Esophagus muscularis mucosa (tissue), 4 donors: ENCODE results near the gene ATP1A3.

Experiments used
- EP300 ChIP-seq: sonication (generic); formaldehyde crosslinking; IDR thresholded peaks from one replicate; pipeline ENCODE4 v1.6.1; 2017; ENCODE audit warnings: antibody characterized with exemption
- POLR2A ChIP-seq: fragments of 450-650 bp; IDR thresholded peaks from one replicate; pipeline ENCODE4 v1.6.1; 2017; ENCODE audit warnings: antibody characterized with exemption, moderate library complexity, mild to moderate bottlenecking, low read depth
- POLR2AphosphoS5 ChIP-seq, 2 donors: sonication (generic); formaldehyde crosslinking; IDR thresholded peaks; one replicate each; pipeline ENCODE4 v1.6.1; 2017; ENCODE audit warnings: antibody characterized with exemption in 2 of 2
- TF ChIP-seq, protein P1 (sequence below), 3 experiments: fragments of 200-600 bp in 2 of 3; fragments of 450-650 bp in 1 of 3; sonication (generic) in 2 of 3; IDR thresholded peaks; one replicate each; pipeline ENCODE4 v1.5.1; 2017 to 2019; ENCODE audit warnings: antibody characterized with exemption in 3 of 3, mild to moderate bottlenecking in 2 of 3, moderate library complexity in 1 of 3

DNA sequence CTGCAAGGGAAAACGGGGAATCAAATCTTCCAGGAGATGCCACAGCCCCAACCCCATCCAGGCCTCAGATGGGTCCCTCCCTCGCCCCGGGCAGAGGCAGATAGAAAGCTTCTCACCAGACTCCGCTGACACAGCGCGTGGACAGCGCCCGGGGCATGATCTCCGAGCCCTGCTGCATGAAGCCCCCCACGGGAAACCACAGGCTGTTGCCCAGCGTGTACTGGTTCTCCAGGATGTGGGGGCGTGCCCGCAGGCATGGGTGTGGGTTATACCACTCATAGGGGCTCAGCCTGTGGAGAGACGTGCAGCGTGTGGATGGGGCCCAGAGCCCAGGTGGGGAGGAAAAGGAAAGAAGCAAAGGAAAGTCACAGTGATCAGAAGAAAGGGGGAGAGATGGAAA, 27.2 kb upstream of the ATP1A3 start:
- TF ChIP-seq, protein P1, sequence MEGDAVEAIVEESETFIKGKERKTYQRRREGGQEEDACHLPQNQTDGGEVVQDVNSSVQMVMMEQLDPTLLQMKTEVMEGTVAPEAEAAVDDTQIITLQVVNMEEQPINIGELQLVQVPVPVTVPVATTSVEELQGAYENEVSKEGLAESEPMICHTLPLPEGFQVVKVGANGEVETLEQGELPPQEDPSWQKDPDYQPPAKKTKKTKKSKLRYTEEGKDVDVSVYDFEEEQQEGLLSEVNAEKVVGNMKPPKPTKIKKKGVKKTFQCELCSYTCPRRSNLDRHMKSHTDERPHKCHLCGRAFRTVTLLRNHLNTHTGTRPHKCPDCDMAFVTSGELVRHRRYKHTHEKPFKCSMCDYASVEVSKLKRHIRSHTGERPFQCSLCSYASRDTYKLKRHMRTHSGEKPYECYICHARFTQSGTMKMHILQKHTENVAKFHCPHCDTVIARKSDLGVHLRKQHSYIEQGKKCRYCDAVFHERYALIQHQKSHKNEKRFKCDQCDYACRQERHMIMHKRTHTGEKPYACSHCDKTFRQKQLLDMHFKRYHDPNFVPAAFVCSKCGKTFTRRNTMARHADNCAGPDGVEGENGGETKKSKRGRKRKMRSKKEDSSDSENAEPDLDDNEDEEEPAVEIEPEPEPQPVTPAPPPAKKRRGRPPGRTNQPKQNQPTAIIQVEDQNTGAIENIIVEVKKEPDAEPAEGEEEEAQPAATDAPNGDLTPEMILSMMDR (IDR thresholded peaks at IDR 0.05): no peak
- no peak for TF ChIP-seq EP300
- no peak for TF ChIP-seq POLR2A
- TF ChIP-seq POLR2AphosphoS5 (IDR thresholded peaks at IDR 0.05): no peak
